NCI-H82 treated with DMSO at 0.1 percent for 48 hours (cell line): ENCODE measurements around the gene CEP170B.
"Not testable (repeated sequence)": the region's sequence is repeated elsewhere in the genome, so short reads cannot be mapped to it uniquely, and the experiment has no call there.

Experiments used
- DNase-seq: peaks from one replicate; lab custom pipeline; 2025; ENCODE audit not compliant: unreplicated experiment; lab: John Stamatoyannopoulos, UW

Gene CEP170B

DNA sequence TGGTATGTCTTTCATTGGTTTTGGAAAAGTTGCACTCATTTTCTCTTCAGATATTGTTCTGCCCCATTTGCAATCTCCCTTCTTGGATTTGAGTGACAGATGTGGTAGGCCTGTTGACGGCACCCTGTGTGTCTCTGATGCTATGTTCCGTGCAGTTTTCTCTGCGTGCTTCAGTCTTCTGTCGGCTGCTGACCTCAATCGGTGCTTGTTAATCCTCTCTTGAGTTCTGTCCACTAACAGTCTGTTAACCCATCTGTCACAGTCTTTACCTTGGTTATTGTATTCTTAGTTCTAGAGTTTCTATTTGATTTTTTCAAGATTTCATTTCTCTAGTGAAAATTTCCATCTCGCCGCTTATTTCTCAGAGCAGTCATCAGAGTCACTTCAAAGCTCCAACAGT lies 38.9 kb downstream of the CEP170B start:
- peak; percentile 47 for DNase-seq

GRCh38 chr14:104904650-104905578 lies 39.8 kb downstream of the CEP170B start:
- not testable (repeated sequence) for DNase-seq

GRCh38 chr14:104905579-104905933 lies 40.5 kb downstream of the CEP170B start:
- DNase-seq, result not testable (repeated sequence)

DNA sequence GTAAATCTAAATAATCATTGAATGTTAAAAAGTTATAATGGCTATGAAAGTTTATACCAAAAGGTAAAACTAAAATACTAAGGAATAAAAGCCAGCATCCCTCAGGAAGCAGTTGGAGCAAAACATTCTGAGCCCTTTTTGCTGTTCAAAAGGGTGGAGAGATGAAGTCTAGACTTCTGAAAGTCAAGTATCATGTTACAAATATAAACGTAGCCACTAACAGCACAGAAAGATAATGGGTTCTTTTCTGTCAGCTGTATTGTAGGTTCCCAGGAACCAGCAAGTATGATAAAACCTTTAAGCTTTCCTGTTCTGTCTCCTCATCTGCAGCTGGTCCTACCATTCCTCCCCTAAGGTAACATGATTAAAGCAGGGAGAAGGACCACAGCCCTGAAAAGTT lies 43.2 kb downstream of the CEP170B start:
- DNase-seq, result no peak

DNA sequence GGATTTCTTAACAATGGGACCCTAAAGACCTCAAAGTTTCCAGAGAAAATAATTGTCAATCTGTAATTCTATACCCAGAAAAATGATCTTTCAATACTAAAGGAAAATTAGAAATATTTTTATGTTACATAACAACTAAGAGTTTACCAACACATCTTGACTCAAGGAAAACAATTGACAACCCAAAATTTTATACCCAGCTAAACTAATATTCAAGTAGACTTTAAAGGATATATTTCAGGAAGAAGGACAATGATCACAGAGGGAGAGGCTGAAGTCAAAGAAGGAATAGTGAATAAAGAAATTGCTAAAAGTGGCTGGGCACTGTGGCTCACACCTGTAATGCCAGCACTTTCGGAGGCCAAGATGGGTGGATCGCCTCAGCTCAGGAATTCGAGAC lies 47.0 kb downstream of the CEP170B start:
- DNase-seq, result no peak

DNA sequence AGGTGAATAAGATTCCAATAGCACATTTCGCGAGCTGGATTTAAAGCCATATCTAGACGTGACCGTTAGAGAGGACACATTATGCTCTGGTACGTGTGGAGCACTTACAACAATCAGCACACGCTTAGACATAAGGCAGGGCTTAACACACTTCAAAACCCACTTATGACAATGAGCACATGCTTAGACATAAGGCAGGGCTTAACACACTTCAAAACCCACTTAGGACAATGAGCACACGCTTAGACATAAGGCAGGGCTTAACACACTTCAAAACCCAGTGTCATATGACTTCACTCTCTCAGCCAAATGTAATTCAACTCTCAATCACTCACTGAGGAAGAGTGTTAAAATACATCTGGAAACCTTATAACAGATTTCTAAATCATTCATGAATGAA lies 48.4 kb downstream of the CEP170B start:
- peak; percentile 50 for DNase-seq

- DNase-seq, result no peak
These were observed 52.0 kb downstream of the CEP170B start for GRCh38 chr14:104917116-104917515.

- no peak for DNase-seq
These were observed 52.9 kb downstream of the CEP170B start for GRCh38 chr14:104917993-104918392.

DNA sequence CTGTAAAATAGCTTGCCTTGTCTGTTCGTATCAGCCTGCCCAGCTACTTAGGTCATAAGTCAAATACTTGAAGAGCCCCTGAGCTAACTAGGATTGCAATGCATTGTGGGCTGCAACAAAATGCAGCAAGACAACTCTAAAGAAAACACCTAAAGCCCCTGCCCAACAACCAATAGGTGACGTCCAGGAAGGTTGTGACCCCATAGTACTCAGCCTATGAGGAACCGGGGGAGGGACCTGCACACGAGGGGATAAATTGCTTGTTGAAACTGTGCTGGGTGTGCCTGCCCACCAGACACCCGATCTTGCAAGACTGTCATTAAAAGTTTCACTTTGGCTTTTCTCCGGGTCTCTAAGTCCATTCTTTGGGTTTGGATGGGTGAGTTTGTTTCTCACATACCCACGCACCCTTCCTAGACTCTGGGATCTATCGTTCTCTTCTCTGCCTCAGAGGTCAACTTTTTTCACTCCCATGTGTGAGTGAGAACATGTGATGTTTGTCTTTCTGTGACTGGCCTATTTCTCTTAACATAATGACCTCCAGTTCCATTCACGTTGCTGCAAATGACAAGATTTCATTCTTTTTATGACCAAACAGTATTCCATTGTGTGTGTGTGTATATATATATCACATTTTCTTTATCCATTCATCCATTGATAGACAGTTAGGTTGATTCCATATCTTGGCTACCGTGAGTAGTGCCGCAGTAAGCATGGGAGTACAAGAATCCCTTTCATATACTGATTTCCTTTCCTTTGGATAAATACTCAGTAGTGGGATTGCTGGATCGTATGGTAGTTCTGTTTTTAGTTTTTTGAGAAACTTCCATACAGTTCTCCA lies 54.3 kb downstream of the CEP170B start:
- DNase-seq, result not testable (repeated sequence)

- DNase-seq, result no peak
These were observed 54.9 kb downstream of the CEP170B start for GRCh38 chr14:104919993-104920315.

DNA sequence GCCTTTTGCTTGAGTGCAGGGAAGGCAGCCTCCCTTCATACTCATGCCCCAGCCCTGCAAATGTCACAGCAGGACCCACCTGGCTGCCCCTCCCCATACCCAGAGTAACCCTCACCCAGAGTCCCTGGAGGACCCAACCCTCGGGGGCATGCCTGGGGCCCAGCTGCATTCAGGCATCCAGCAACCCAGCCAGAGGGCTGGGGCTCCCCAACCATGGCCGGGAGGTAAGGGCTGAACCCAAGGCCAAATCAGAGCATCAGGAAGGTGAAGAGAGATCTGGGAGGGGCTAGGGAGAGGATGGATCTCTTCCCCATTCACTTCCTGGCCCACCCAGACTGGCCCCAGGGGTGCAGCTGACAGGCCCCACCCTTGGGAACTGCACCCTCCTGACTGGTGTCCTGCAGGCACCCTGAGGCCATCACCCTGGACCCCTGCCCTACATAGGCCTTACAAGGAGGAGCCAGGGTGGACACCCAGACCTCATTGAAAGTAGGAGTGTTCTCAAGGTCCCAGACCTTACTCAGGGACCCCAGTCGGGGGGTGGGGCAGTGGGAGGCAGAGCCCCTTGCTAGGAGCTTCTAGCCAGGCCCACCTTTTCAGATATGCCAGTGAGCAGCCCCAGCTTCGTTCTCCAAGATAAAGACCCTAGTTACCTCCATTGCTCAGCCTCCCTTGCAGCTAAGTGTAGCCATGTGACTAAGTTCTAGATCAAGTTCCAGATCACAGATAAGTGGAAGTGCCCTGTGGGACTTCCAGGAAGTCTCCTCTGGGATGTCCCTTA lies 58.8 kb downstream of the CEP170B start:
- no peak for DNase-seq

- no peak for DNase-seq
These were observed 59.5 kb downstream of the CEP170B start, which contains the start of gene PLD4 for GRCh38 chr14:104924421-104925213. PLD4 (plus strand) TSS chr14:104924879; CDS start chr14:104927141, 2,262 bp downstream.

DNA sequence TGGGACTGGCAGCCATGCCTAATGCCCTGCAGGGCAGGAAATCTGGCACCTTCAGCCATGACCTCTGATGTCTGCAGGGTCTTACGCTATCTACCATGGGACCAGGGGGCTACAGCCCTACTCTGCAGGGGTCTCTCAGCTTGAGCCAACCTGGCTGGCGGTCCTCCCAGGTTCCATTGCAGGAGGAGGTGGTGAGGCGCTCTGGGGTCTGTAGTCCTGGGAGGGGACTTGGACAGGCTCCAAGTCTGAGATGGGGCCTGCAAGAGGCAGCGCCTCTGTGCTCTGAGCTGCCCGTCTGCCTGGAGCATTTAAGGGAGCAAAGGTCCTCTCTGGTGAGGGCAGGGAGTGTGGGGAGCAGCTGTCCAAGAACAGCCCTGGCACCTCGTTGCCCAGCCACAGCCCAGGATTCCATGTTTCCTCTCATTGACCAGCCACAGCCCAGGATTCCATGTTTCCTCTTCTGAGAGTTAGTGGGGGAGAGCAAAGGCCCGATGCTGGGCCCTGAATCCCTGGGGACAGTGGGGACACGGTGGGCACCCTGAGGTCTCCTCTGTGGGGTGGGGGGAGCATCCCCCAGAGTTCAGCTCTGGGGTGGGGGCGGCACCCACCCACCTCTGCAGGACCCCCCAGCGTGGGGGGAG lies 60.3 kb downstream of the CEP170B start:
- DNase-seq, result no peak

- DNase-seq, result no peak
These were observed 61.0 kb downstream of the CEP170B start for GRCh38 chr14:104925855-104926609.

GRCh38 chr14:104926619-104927431 lies 61.8 kb downstream of the CEP170B start:
- no peak for DNase-seq

DNA sequence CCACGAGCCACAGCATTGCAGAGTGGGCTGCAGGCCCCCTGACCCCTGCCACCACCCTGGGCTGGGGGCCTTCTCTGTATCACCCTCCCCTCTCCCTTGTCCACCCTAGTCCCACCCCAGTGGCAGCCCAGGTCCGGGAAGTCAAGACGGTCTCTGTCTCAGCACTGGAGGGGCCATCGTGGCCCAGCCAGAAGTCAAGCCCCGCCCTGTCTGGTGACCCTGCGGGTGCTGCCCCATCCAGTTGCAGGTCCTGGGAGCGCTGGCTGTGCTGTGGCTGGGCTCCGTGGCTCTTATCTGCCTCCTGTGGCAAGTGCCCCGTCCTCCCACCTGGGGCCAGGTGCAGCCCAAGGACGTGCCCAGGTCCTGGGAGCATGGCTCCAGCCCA lies 62.4 kb downstream of the CEP170B start:
- DNase-seq, result no peak

DNA sequence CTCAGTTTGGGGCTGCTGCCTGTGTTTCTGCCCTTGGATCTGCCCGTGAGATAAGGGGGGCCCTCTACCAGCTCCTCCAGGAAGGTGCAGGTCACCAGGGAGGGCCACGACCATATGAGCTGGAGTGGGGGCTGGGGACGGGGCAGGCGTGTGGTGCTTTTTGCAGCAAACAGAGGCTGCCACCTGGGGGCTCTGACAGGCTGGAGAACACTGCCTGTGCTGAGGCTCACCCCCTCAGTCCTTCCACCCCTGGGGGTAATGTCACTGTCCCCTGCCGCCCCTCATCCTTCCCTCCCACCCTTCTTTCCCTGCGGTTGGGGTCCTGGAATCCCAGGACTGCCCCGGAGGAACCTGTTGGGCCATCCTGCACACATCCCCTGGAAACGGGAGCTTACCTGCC lies 62.8 kb downstream of the CEP170B start:
- DNase-seq, result no peak

DNA sequence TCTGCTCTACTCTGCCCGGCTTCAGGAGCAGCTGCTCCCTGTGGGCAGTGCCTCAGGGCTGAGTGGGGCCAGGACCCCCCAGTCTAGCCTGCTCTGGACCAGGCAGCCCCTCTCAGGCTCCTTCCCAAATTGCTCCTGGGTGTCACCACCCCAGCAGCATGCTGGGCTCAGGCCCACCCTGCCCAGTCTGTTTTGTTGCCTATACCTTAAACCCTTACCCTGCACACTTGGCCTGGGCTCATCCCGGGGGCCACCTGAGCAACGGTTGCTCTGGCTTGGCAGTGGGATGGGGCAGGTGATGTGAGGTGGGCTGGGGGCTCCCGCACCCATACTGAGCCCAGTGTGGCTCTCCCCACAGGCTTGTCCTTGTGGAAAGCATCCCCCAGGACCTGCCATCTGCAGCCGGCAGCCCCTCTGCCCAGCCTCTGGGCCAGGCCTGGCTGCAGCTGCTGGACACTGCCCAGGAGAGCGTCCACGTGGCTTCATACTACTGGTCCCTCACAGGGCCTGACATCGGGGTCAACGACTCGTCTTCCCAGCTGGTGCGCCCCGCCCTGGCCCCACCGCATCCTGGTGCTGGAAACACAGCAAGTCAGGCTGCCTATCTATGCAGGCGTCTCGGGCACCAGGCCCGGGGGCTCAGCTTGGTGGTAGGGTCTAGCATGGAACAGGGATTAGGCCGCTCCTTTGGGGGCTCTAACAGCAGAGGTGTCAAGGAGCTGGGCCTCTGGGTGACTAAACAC lies 63.5 kb downstream of the CEP170B start:
- no peak for DNase-seq
